Stimulated activated naive CD8-positive, alpha-beta T cell treated with anti-CD3 and anti-CD28 coated beads, Interleukin-15, Interleukin-2, amounts not matched to agents 100 U/mL and 50 U/mL, for 24 hours (primary cell): Measurements from ENCODE around the gene ALDH16A1.
A peak's percentile ranks its signal among the peaks of the same experiment; 100 is the strongest.
"Not testable (repeated sequence)": the region's sequence is repeated elsewhere in the genome, so short reads cannot be mapped to it uniquely, and the experiment has no call there.

Experiments
- ATAC-seq: fragments of 150-1000 bp; cut with Tn5 transposase; one replicate; pipeline ENCODE4 v1.10.0; 2021
- DNase-seq: peaks from one replicate; pipeline ENCODE4 v3.0.0; 2021

ALDH16A1 gene

GRCh38 chr19:49440439-49441209 lies 12.4 kb upstream of the ALDH16A1 start:
- no peak for ATAC-seq
- DNase-seq = no peak

- DNase-seq (peak; percentile 62), ATAC-seq (no peak)
Observed at GRCh38 chr19:49441210-49441959, 11.6 kb upstream of the ALDH16A1 start, which contains the start of gene SLC17A7. SLC17A7 (minus strand) TSS chr19:49441527; CDS start chr19:49441379, 148 bp downstream.

- no peak for ATAC-seq
- no peak for DNase-seq
Observed at GRCh38 chr19:49441960-49442350, 11.1 kb upstream of the ALDH16A1 start.

- DNase-seq (no peak), ATAC-seq (no peak)
Observed at GRCh38 chr19:49442354-49442753, 10.7 kb upstream of the ALDH16A1 start.

- ATAC-seq (peak; percentile 24), DNase-seq (peak; percentile 82)
Observed at GRCh38 chr19:49442771-49443365, 10.2 kb upstream of the ALDH16A1 start.

- peak; percentile 90 for ATAC-seq
- DNase-seq = peak; percentile 95
Observed at GRCh38 chr19:49443366-49444099, 9.5 kb upstream of the ALDH16A1 start.

GRCh38 chr19:49444100-49444700 lies 8.8 kb upstream of the ALDH16A1 start:
- DNase-seq, ATAC-seq: not testable (repeated sequence)

GRCh38 chr19:49445997-49446396 lies 7.0 kb upstream of the ALDH16A1 start:
- ATAC-seq (no peak), DNase-seq (no peak)

- ATAC-seq (no peak), DNase-seq (peak; percentile 67)
Observed at GRCh38 chr19:49447485-49448431, 5.3 kb upstream of the ALDH16A1 start.

- DNase-seq (no peak), ATAC-seq (no peak)
Observed at GRCh38 chr19:49448432-49448786, 4.6 kb upstream of the ALDH16A1 start.

- DNase-seq (no peak), ATAC-seq (no peak)
Observed at GRCh38 chr19:49450405-49450804, 2.6 kb upstream of the ALDH16A1 start.

- DNase-seq (peak; percentile 93), ATAC-seq (peak; percentile 76)
Observed at GRCh38 chr19:49451430-49452181, 1.4 kb upstream of the ALDH16A1 start, which contains the start of gene PIH1D1. PIH1D1 (minus strand) TSS chr19:49451814; CDS start chr19:49451574, 240 bp downstream.

- ATAC-seq (no peak), DNase-seq (no peak)
Observed at GRCh38 chr19:49453757-49454240, 774 bp downstream of the ALDH16A1 start.

GRCh38 chr19:49455773-49456172 lies 2.7 kb downstream of the ALDH16A1 start:
- DNase-seq (no peak), ATAC-seq (no peak)

- no peak for ATAC-seq
- no peak for DNase-seq
Observed at GRCh38 chr19:49456326-49456725, 3.3 kb downstream of the ALDH16A1 start.

- ATAC-seq = no peak
Observed at GRCh38 chr19:49458567-49458903, 5.5 kb downstream of the ALDH16A1 start.

GRCh38 chr19:49459388-49459787 lies 6.4 kb downstream of the ALDH16A1 start:
- no peak for ATAC-seq
- DNase-seq = no peak

More at GRCh38 chr19:49458567-49458903, 5.5 kb downstream of the ALDH16A1 start:
- DNase-seq = no peak

GRCh38 chr19:49461130-49461529 lies 8.1 kb downstream of the ALDH16A1 start:
- not testable (repeated sequence) for DNase-seq, ATAC-seq

GRCh38 chr19:49461656-49462055 lies 8.6 kb downstream of the ALDH16A1 start:
- DNase-seq (no peak), ATAC-seq (no peak)

- no peak for ATAC-seq
- no peak for DNase-seq
Observed at GRCh38 chr19:49462492-49462891, 9.5 kb downstream of the ALDH16A1 start.
